ENCODE data around the gene OPCML.

Gene OPCML

GRCh38 chr11:133360860-133361688 is 171.2 kb downstream of the OPCML start:
- peaks cover 33% of the 10 kb centered on the region for H3K27me3 Mint-ChIP-seq (ENCODE audit: low read depth)
- no peaks in the 10 kb centered on the region for H3K36me3 Mint-ChIP-seq (ENCODE audit: low read depth)
- no peaks in the 10 kb centered on the region for H3K9me3 Mint-ChIP-seq
- no peak overlapping the region for H3K27ac Mint-ChIP-seq
- H3K4me1 Mint-ChIP-seq = peaks cover under 1% of the 10 kb centered on the region
- TF ChIP-seq CTCF (IDR thresholded peaks at IDR 0.05; ENCODE audit: unreplicated experiment in 3 of 3) = no peak
- H3K4me3 Mint-ChIP-seq = no peak overlapping the region

GRCh38 chr11:133355095-133355494 is 177.2 kb downstream of the OPCML start:
- no peak overlapping the region for H3K27ac Mint-ChIP-seq
- peaks cover 24% of the 10 kb centered on the region for H3K27me3 Mint-ChIP-seq (ENCODE audit: low read depth)
- no peaks in the 10 kb centered on the region for H3K4me1 Mint-ChIP-seq
- no peak overlapping the region for H3K4me3 Mint-ChIP-seq
- H3K9me3 Mint-ChIP-seq = peaks cover 3% of the 10 kb centered on the region
- no peaks in the 10 kb centered on the region for H3K36me3 Mint-ChIP-seq (ENCODE audit: low read depth)
- TF ChIP-seq CTCF (IDR thresholded peaks at IDR 0.05; ENCODE audit: unreplicated experiment in 3 of 3) = no peak

GRCh38 chr11:133354069-133354468 is 178.2 kb downstream of the OPCML start:
- no peaks in the 10 kb centered on the region for H3K36me3 Mint-ChIP-seq (ENCODE audit: low read depth)
- TF ChIP-seq CTCF (IDR thresholded peaks at IDR 0.05; ENCODE audit: unreplicated experiment in 3 of 3) = no peak
- no peak overlapping the region for H3K27ac Mint-ChIP-seq
- H3K9me3 Mint-ChIP-seq = peaks cover 3% of the 10 kb centered on the region
- H3K4me1 Mint-ChIP-seq = no peaks in the 10 kb centered on the region
- H3K27me3 Mint-ChIP-seq (ENCODE audit: low read depth) = peaks cover 22% of the 10 kb centered on the region
- no peak overlapping the region for H3K4me3 Mint-ChIP-seq

- no peak overlapping the region for H3K27ac Mint-ChIP-seq
- H3K36me3 Mint-ChIP-seq (ENCODE audit: low read depth) = no peaks in the 10 kb centered on the region
- H3K9me3 Mint-ChIP-seq = peaks cover 3% of the 10 kb centered on the region
- peaks cover 31% of the 10 kb centered on the region for H3K27me3 Mint-ChIP-seq (ENCODE audit: low read depth)
- no peaks in the 10 kb centered on the region for H3K4me1 Mint-ChIP-seq
- TF ChIP-seq CTCF (IDR thresholded peaks at IDR 0.05; ENCODE audit: unreplicated experiment in 3 of 3) = no peak
- H3K4me3 Mint-ChIP-seq = no peak overlapping the region
Measured at GRCh38 chr11:133350045-133350444, 182.3 kb downstream of the OPCML start.

GRCh38 chr11:133347988-133348387 is 184.3 kb downstream of the OPCML start:
- H3K27me3 Mint-ChIP-seq (ENCODE audit: low read depth) = peaks cover 38% of the 10 kb centered on the region
- H3K27ac Mint-ChIP-seq = no peak overlapping the region
- H3K36me3 Mint-ChIP-seq (ENCODE audit: low read depth) = no peaks in the 10 kb centered on the region

More at GRCh38 chr11:133347988-133348387, 184.3 kb downstream of the OPCML start:
- Mint-ChIP-seq H3K4me1 (no peaks in the 10 kb centered on the region), H3K9me3 (no peaks in the 10 kb centered on the region), H3K4me3 (no peak overlapping the region)
- no peak for TF ChIP-seq CTCF (IDR thresholded peaks at IDR 0.05; ENCODE audit: unreplicated experiment in 3 of 3)
